Caco-2 (cell line): Measurements from ENCODE around the gene CMTM7. TPM values are rescaled to one million over a fixed set of nuclear protein-coding genes. Genes with fewer than 3 reads are reported as not detected.
A peak's percentile ranks its signal among the peaks of the same experiment; 100 is the strongest.

ENCODE experiments used
- BruUV-seq: library from RNA; stranded (reverse); fragments of 400-500 nt; replicated peaks from 2 replicates; lab custom pipeline; 2021; lab: Mats Ljungman, UMichigan
- CTCF ChIA-PET: fragments of 300-600 bp; sonication (Branson Sonifier 250); formaldehyde crosslinking; loops from one replicate; lab custom pipeline; 2022; ENCODE audit warnings: antibody characterized with exemption; lab: Charles Lee
- POLR2A ChIA-PET: fragments of 300-600 bp; sonication (Branson Sonifier 250); formaldehyde crosslinking; loops from one replicate; lab custom pipeline; 2022; ENCODE audit warnings: antibody characterized with exemption; lab: Charles Lee
- DNase-seq, 2 experiments: peaks; one replicate each; pipeline versions ENCODE4 v3.0.0 to v3.0.0-alpha.2; 2020 to 2022
- H3K27me3 ChIP-seq: replicated peaks from 2 replicates; pipeline ENCODE4 v1.6.0; 2011; ENCODE audit warnings: low read length; ENCODE audit not compliant: control insufficient read depth, insufficient read depth
- H3K36me3 ChIP-seq: 2 replicates; pipeline ENCODE4 v1.5.1; 2011; ENCODE audit warnings: low read length; ENCODE audit not compliant: control insufficient read depth, insufficient read depth
- H3K4me1 ChIP-seq: fragments of 250-450 bp; sonication (Bioruptor Pico); 2 replicates; pipeline ENCODE4 v1.5.1; 2020; ENCODE audit warnings: mild to moderate bottlenecking
- H3K4me3 ChIP-seq: 2 replicates; pipeline ENCODE4 v1.5.1; 2011; ENCODE audit warnings: low read depth, mild to moderate bottlenecking, control low read depth, low read length
- H3K9me3 ChIP-seq: fragments of 250-450 bp; sonication (Bioruptor Pico); 2 replicates; pipeline ENCODE4 v1.5.1; 2020; ENCODE audit warnings: mild to moderate bottlenecking, moderate library complexity
- H3K27ac Mint-ChIP-seq: one replicate; pipeline ENCODE4 v1.8.0; 2022; ENCODE audit warnings: mixed read lengths; ENCODE audit not compliant: unreplicated experiment
- H3K27me3 Mint-ChIP-seq: one replicate; pipeline ENCODE4 v1.8.0; 2022; ENCODE audit warnings: mixed read lengths; ENCODE audit not compliant: insufficient read depth, unreplicated experiment
- H3K36me3 Mint-ChIP-seq: one replicate; pipeline ENCODE4 v1.8.0; 2022; ENCODE audit warnings: mild to moderate bottlenecking, mixed read lengths; ENCODE audit not compliant: insufficient read depth, unreplicated experiment
- H3K4me1 Mint-ChIP-seq: one replicate; pipeline ENCODE4 v1.8.0; 2022; ENCODE audit warnings: low read depth, mixed read lengths; ENCODE audit not compliant: unreplicated experiment
- H3K4me3 Mint-ChIP-seq: one replicate; pipeline ENCODE4 v1.8.0; 2022; ENCODE audit warnings: mild to moderate bottlenecking, moderate library complexity, mixed read lengths; ENCODE audit not compliant: unreplicated experiment
- H3K9me3 Mint-ChIP-seq: one replicate; pipeline ENCODE4 v1.8.0; 2022; ENCODE audit warnings: mixed read lengths; ENCODE audit not compliant: unreplicated experiment
- intact Hi-C: fragments of 100-400 bp; cut with micrococcal nuclease; formaldehyde crosslinking; loops from one replicate; pipeline ENCODE4 v1.10.0; 2022; ENCODE audit not compliant: unreplicated experiment
- total RNA-seq: library from RNA; stranded (reverse); gene quantifications from 2 replicates; pipeline ENCODE4 v1.2.3, GENCODE V29; 2022
- TF ChIP-seq, protein P1 (sequence below), 2 experiments: fragments of 200-600 bp in 1 of 2; IDR thresholded peaks; 1 replicate in 1 of 2; 2 replicates in 1 of 2; pipeline versions ENCODE4 v1.5.1 to v1.8.0; 2011 to 2022; ENCODE audit warnings: antibody characterized with exemption in 1 of 2, control low read depth in 1 of 2, inconsistent platforms in 1 of 2, low read depth in 1 of 2, low read length in 1 of 2, mild to moderate bottlenecking in 1 of 2, moderate library complexity in 1 of 2; ENCODE audit not compliant: insufficient read depth in 1 of 2, severe bottlenecking in 1 of 2, unreplicated experiment in 1 of 2

CMTM7 gene
- total RNA-seq, 1 experiment from 2014 or later = 27.0 TPM

DNA sequence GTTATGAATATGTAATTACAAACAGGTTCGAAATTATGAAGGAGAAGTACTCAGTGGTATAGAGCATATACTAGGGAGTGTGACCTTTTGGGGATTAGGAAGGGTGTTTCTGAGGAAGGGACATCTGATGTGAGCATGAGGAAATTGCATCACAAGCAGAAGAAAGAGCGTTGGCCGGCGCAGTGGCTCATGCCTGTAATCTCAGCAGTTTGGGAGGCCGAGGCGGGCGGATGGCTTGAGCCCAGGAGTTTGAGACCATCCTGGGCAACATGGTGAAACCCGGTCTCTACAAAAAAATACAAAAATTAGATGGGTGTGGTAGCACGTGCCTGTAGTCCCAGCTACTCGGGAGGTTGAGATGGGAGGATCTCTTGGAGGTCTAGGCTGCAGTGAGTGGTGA, 6.9 kb downstream of the CMTM7 start:
- H3K36me3 ChIP-seq = no peaks in the 10 kb centered on the region
- Mint-ChIP-seq H3K4me1 (peaks cover 19% of the 10 kb centered on the region), H3K36me3 (peaks cover 27% of the 10 kb centered on the region), H3K27ac (no peak overlapping the region), H3K27me3 (no peaks in the 10 kb centered on the region), H3K9me3 (no peaks in the 10 kb centered on the region), H3K4me3 (no peak overlapping the region)
- intact Hi-C loops = loop anchor here (2.0 to 5.0 kb wide), 2 partner anchors 52 to 101 kb away; no protein-coding TSS in a partner anchor
- H3K27me3 ChIP-seq = no peaks in the 10 kb centered on the region
- TF ChIP-seq, protein P1, sequence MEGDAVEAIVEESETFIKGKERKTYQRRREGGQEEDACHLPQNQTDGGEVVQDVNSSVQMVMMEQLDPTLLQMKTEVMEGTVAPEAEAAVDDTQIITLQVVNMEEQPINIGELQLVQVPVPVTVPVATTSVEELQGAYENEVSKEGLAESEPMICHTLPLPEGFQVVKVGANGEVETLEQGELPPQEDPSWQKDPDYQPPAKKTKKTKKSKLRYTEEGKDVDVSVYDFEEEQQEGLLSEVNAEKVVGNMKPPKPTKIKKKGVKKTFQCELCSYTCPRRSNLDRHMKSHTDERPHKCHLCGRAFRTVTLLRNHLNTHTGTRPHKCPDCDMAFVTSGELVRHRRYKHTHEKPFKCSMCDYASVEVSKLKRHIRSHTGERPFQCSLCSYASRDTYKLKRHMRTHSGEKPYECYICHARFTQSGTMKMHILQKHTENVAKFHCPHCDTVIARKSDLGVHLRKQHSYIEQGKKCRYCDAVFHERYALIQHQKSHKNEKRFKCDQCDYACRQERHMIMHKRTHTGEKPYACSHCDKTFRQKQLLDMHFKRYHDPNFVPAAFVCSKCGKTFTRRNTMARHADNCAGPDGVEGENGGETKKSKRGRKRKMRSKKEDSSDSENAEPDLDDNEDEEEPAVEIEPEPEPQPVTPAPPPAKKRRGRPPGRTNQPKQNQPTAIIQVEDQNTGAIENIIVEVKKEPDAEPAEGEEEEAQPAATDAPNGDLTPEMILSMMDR (IDR thresholded peaks at IDR 0.05; ENCODE audit: insufficient read depth in 1 of 2, low read depth in 1 of 2, low read length in 1 of 2, severe bottlenecking in 1 of 2, unreplicated experiment in 1 of 2) = no peak
- H3K9me3 ChIP-seq = no peaks in the 10 kb centered on the region
- DNase-seq = no peak
- no peak overlapping the region for H3K4me3 ChIP-seq
- BruUV-seq = no TSS peak
- ChIA-PET CTCF (no interaction called here), POLR2A (no interaction called here)
- peaks cover 15% of the 10 kb centered on the region; the same call in 1 of the 2 replicates for H3K4me1 ChIP-seq

DNA sequence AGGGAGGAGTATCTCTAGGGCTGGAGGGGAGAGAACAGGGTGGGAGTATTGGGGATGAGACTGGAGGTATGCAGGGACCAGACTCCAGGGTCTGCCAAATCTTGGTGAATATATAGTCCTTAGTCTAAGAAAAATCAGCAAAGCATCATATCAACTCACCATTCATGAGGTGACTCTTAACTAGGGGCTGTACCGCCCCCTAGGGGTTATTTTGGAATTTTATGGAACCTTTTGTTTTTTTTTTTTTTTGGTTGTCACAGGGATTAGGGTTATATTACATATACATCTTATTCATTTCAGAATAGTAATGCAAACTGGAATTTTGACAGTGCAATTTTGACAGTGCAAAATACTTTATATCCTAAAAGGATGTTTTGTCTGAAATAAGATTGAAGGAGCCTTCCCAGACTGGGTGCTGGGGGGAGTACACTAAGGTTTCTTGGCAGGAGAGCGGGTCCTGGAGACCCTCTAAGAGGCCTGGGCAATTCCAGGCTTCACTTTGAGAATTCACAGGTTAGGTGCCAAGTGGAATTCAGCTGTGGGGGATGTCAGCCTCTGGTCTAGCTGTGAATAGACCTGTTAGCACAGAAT, 7.5 kb downstream of the CMTM7 start:
- intact Hi-C loops = loop anchor here (1.0 to 5.0 kb wide), 3 partner anchors 52 to 222 kb away; no protein-coding TSS in a partner anchor
- peaks cover 15% of the 10 kb centered on the region; the same call in 1 of the 2 replicates for H3K4me1 ChIP-seq
- peaks cover 32% of the 10 kb centered on the region for H3K36me3 Mint-ChIP-seq
- H3K27ac Mint-ChIP-seq = no peak overlapping the region
- TF ChIP-seq, protein P1 (IDR thresholded peaks at IDR 0.05; ENCODE audit: insufficient read depth in 1 of 2, low read depth in 1 of 2, low read length in 1 of 2, severe bottlenecking in 1 of 2, unreplicated experiment in 1 of 2) = peak; percentile 47 to 56
- ChIA-PET CTCF (no interaction called here), POLR2A (no interaction called here)
- H3K27me3 Mint-ChIP-seq = no peaks in the 10 kb centered on the region
- no peaks in the 10 kb centered on the region for H3K27me3 ChIP-seq
- H3K4me3 Mint-ChIP-seq = no peak overlapping the region
- H3K9me3 ChIP-seq = no peaks in the 10 kb centered on the region
- no peaks in the 10 kb centered on the region for H3K36me3 ChIP-seq
- H3K4me1 Mint-ChIP-seq = peaks cover 19% of the 10 kb centered on the region
- H3K9me3 Mint-ChIP-seq = no peaks in the 10 kb centered on the region
- H3K4me3 ChIP-seq = no peak overlapping the region
- no TSS peak for BruUV-seq
- peak in 1 of 2 experiments; percentile 65 for DNase-seq

DNA sequence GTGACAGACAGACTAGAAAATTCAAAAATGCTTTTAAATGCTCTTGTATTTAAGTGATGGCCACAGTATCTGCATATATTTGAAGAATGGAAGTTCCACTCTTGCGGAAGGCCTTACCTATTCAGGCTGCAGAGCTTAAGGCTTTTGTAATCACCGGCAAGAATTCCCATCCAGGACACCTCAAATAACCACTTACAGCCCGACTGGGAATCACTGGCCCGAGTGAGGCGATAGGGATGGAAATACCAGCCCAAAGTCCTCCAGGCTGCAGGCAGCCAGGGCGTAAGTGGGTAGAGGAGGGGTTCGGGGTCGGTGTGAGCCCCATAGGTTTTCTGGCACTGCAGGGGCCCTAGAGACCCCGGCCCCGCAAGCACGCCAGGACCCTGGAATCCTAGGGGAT, 9.5 kb downstream of the CMTM7 start:
- no peaks in the 10 kb centered on the region for H3K9me3 ChIP-seq
- H3K4me1 ChIP-seq = peaks cover 15% of the 10 kb centered on the region; the same call in 1 of the 2 replicates
- ChIA-PET POLR2A (no interaction called here), CTCF (no interaction called here)
- no peak for DNase-seq
- H3K36me3 Mint-ChIP-seq = peaks cover 32% of the 10 kb centered on the region
- H3K27ac Mint-ChIP-seq = no peak overlapping the region
- intact Hi-C loops = no loop called here
- no TSS peak for BruUV-seq
- no peaks in the 10 kb centered on the region for H3K27me3 Mint-ChIP-seq
- peaks cover 25% of the 10 kb centered on the region for H3K4me1 Mint-ChIP-seq
- no peaks in the 10 kb centered on the region for H3K36me3 ChIP-seq
- H3K4me3 ChIP-seq = peak overlapping the region; percentile 33
- TF ChIP-seq, protein P1 (IDR thresholded peaks at IDR 0.05; ENCODE audit: insufficient read depth in 1 of 2, low read depth in 1 of 2, low read length in 1 of 2, severe bottlenecking in 1 of 2, unreplicated experiment in 1 of 2) = no peak
- no peaks in the 10 kb centered on the region for H3K9me3 Mint-ChIP-seq
- H3K27me3 ChIP-seq = no peaks in the 10 kb centered on the region
- peak overlapping the region; percentile 62 for H3K4me3 Mint-ChIP-seq
